Kidney epithelial cell (primary cell): ENCODE data around the gene MRTFB. TPM values are rescaled to one million over a fixed set of nuclear protein-coding genes. Genes with fewer than 3 reads are reported as not detected.

Source experiments
- DNase-seq: peaks from one replicate; pipeline ENCODE4 v3.0.0-alpha.2; 2010; ENCODE audit warnings: low read depth
- H3K27me3 ChIP-seq: 2 replicates; pipeline ENCODE4 v1.6.0; 2011; ENCODE audit warnings: low read length; ENCODE audit not compliant: control insufficient read depth, insufficient read depth
- H3K36me3 ChIP-seq: 2 replicates; pipeline ENCODE4 v1.5.1; 2011; ENCODE audit warnings: low read length; ENCODE audit not compliant: control insufficient read depth, insufficient read depth
- H3K4me3 ChIP-seq: 2 replicates; pipeline ENCODE4 v1.5.1; 2011; ENCODE audit warnings: low read depth, mild to moderate bottlenecking, control low read depth, low read length
- CTCF ChIP-seq: IDR thresholded peaks from 2 replicates; pipeline ENCODE4 v1.5.1; 2011; ENCODE audit warnings: mild to moderate bottlenecking, moderate library complexity, low read length, control low read depth, inconsistent platforms; ENCODE audit not compliant: insufficient read depth, poor library complexity, severe bottlenecking
- total RNA-seq: library from RNA; depleted of rRNA; stranded (reverse); fragments of >200 nt; gene quantifications from 2 replicates; pipeline ENCODE4 v1.2.3, GENCODE V29; 2015

Gene MRTFB
- total RNA-seq, 1 donor from 2014 or later, result 15.8 TPM

GRCh38 chr16:14303182-14303618 is 232.1 kb downstream of the MRTFB start:
- Histone ChIP-seq H3K36me3 (no peaks in the 10 kb centered on the region), H3K27me3 (no peaks in the 10 kb centered on the region), H3K4me3 (peak overlapping the region; percentile 85)
- DNase-seq, result no peak
- TF ChIP-seq CTCF, result no peak

- Histone ChIP-seq H3K27me3 (no peaks in the 10 kb centered on the region), H3K36me3 (no peaks in the 10 kb centered on the region), H3K4me3 (peak overlapping the region; percentile 85)
- TF ChIP-seq CTCF, result no peak
- no peak for DNase-seq
Measured at GRCh38 chr16:14303639-14304394, 232.7 kb downstream of the MRTFB start.

GRCh38 chr16:14304891-14305460 is 233.9 kb downstream of the MRTFB start:
- no peak for TF ChIP-seq CTCF
- Histone ChIP-seq H3K36me3 (no peaks in the 10 kb centered on the region), H3K4me3 (no peak overlapping the region), H3K27me3 (no peaks in the 10 kb centered on the region)
- no peak for DNase-seq

- H3K27me3 ChIP-seq, result no peaks in the 10 kb centered on the region
- TF ChIP-seq CTCF, result no peak
- no peaks in the 10 kb centered on the region for H3K36me3 ChIP-seq
- H3K4me3 ChIP-seq, result no peak overlapping the region
- no peak for DNase-seq
Measured at GRCh38 chr16:14306485-14307058, 235.5 kb downstream of the MRTFB start.

- DNase-seq, result no peak
- H3K36me3 ChIP-seq, result no peaks in the 10 kb centered on the region
- H3K4me3 ChIP-seq, result no peak overlapping the region
- TF ChIP-seq CTCF, result no peak
- H3K27me3 ChIP-seq, result no peaks in the 10 kb centered on the region
Measured at GRCh38 chr16:14307059-14307526, 236.0 kb downstream of the MRTFB start.
